Inflammatory macrophage treated with lipopolysaccharide for 1 hour (primary cell): ENCODE results near the gene HSPA1L.
"Not testable (repeated sequence)": the region's sequence is repeated elsewhere in the genome, so short reads cannot be mapped to it uniquely, and the experiment has no call there.

Experiments
- DNase-seq, 2 donors: peaks; one replicate each; pipeline ENCODE4 v3.0.0-alpha.2; 2020 to 2022

The HSPA1L gene

DNA sequence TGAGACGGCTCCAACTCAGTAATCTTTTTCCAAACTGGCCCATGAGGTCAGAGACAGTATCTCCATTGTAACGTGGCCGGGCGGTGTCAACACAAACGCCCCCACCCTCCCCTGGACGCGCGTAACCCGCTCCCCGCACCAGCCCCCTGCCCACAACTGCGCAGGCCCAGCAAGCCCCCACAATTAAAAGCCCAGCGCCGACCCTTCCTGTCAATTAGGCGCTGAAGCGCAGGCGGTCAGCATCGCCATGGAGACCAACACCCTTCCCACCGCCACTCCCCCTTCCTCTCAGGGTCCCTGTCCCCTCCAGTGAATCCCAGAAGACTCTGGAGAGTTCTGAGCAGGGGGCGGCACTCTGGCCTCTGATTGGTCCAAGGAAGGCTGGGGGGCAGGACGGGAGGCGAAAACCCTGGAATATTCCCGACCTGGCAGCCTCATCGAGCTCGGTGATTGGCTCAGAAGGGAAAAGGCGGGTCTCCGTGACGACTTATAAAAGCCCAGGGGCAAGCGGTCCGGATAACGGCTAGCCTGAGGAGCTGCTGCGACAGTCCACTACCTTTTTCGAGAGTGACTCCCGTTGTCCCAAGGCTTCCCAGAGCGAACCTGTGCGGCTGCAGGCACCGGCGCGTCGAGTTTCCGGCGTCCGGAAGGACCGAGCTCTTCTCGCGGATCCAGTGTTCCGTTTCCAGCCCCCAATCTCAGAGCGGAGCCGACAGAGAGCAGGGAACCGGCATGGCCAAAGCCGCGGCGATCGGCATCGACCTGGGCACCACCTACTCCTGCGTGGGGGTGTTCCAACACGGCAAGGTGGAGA lies at the start of gene HSPA1L, which contains the start of gene HSPA1A:
HSPA1L (minus strand) TSS at position 259 of the 814 bp plus-strand sequence. CDS start 3,311 bp downstream, outside the sequence.
HSPA1A (plus strand) TSS at position 519 of the 814 bp plus-strand sequence; CDS start at position 733, 214 bp downstream.
- peak; percentile 95 to 97 for DNase-seq

DNA sequence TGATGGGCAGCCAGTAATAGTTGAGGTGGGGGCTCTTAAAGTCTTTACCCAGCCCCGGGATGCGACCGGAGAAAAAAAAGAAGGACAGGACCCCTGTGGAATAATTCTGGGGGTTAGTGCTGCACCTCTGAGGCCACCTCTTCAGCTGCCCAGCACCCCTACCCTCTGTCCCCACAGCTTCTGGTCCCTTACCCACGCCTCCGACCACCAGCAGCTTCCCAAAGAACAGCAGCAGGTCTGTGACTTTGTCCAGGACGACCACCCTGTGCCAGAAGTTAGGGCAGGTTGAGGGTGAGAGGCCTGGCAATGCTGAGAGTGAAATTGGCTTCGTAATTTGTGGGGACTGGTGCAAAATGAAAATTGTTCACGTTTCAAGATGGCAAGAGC lies 49.7 kb upstream of the HSPA1L start:
- no peak for DNase-seq

DNA sequence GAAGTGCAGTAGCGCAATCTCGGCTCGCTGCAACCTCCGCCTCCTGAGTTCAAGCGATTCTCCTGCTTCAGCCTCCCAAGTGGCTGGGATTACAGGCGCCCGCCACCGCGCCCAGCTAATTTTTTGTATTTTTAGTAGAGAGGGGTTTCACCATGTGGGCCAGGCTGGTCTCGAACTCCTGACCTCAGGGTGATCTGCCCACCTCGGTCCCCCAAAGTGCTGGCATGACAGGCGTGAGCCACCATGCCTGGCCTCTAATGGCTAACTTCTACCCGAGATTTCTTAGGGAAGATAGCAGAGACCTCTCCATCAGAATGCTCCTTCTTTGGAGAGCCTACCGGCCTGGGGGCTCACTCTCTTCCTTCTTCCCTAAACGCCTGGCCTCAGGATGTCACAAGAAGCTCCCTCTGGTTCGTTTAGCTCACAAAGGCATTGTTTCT lies 49.1 kb upstream of the HSPA1L start:
- DNase-seq: not testable (repeated sequence)

DNA sequence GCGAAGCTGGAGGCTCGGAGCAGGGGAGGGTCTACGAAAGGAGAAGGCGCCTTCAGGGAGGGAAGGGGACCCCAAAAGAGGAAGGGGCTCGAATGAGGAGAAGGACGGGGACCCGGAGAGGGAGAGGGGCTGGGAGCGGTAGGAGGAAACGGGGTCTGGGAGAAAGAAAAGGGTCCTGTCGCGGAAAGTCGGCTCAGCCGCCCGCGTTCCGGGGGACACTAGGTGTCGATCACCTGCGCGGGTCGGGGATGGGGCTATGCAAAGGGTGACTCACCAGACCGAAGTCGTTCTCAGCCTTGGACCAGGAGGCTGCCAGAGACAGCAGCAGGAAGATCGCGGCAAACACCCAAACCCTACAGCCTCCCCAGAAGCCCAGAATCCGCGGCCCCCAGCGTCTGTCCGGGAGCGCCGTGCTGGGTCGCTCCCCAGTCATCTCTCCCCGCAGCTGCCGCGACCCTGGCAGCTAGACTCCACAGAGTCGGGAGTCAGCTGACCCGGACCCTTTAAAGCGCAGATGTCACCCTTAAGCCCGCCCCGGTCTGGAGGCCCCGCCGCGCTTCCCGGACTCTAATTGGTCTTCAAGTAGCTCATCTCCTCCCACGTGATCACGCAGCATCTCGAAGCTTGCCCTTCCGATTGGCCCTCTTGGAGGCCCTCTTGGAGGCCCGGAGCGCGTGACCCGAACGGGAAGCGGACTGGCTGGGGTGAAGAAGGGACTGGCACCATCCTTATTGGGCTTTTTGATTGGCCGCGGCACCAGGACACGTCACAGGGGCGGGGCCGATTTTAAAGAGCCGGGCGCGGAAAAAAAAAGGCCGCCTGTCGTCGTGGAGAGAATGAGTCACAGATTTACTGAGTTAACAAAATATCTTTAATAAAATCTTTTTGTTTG lies 47.5 kb upstream of the HSPA1L start, which contains the start of gene NEU1:
NEU1 (minus strand) TSS at position 478 of the 892 bp plus-strand sequence; CDS start at position 433, 45 bp downstream.
- peak; percentile 99 to 100 for DNase-seq

DNA sequence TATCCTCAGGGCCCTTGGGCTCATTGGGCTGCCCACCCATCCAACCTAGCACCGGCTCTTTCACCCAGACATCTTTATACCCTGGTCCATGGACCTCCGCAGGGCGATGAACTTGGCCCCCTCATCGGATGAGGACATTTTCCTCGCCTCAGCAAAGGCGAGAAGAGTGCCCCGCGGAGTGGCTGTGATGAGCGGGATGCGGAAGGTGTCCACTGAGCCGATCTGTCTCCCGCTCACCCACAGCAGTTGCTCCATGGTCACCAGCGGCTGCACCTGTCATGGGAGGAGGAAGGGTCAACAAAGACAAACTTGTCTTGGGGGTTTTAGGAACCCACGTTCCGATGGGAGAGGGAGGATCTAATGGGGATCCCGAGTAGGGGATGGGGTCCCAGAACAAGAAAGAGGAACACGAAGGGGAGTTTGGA lies 46.8 kb upstream of the HSPA1L start:
- DNase-seq: no peak

DNA sequence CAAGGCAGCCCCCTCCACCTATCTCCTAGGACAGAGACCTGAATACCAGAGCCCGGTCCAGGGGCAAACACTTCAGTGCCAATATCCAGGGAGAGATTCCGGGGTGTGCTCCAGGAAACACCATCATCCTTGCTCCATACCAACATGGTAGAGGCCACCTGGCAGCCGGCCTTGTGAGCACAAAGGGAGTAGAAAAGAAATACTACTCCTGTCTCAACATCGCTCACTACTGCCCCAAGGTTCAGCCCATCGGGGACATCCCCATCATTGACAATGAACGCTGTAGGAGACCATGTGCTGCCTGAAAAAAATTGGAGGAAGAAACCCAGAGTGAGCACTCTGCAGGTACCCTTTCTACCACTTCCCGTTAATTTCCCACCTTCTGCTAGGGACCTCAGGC lies 46.1 kb upstream of the HSPA1L start:
- no peak for DNase-seq

DNA sequence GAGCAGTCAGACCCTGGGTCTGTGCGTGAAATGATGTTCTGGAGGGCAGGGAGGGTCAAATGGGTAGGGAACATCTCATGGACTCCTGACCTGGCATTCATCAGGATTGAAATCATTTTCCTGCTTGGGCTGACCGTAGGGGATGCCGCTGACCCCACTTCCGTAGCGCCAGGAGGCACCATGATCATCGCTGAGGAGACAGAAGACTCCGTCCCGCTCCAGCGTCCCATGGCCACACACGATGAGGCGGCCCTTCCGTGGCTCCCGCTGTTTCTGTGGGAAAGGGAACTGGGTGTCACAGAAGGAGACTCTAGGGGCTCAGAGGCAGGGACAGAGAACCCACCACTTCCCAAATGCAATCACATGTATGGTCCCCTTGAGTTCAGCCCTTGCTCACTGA lies 45.3 kb upstream of the HSPA1L start:
- DNase-seq: no peak

DNA sequence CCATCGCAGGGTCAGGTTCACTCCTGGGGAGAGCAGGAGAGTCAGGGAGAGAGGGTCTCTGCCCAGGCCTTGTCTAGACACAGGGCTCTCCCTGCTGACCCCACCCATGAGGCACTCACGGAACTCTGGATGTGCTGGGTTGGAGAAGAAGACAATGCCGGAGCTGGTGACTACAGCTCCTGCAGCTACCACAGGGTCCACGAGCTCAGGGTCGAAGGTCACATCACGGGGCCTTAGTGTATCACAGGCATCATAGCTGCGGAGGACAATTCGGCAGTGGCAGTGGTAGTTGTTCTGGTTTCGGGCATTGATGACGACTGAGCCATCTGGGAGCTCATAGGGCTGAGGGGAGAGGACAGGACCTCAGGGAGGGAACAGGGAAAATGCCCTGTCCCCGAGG lies 44.8 kb upstream of the HSPA1L start:
- DNase-seq: no peak

DNA sequence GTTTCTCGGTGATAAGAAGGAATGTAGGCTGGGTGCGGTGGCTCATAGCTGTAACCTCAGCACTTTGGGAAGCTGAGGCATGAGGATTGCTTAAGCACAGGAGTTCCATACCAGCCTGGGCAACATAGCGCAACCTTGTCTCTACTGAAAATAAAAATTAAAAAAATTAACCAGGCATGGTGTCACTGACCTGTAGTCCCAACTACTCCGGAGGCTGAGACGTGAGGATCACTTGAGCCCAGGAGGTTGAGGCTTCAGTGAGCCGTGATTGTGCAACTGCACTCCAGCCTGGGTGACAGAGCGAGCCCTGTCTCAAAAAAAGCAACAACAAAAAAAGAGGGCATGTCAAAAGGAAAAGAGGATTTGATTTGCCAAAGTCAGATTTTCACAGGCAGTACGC lies 43.6 kb upstream of the HSPA1L start:
- no peak for DNase-seq

DNA sequence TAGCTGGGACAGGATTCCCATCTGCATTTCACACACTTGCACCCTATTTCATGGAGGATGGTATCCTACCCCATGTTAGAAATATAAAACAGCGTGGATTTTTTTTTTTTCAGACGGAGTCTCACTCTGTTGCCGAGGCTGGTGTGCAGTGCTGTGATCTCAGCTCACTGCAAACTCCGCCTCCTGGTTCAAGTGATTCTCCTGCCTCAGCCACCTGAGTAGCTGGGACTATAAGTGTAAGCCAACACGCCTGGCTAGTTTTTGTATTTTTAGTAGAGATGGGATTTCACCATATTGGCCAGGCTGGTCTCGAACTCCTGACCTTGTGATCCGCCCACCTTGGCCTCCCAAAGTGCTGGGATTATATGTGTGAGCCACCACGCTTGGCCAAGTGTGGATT lies 42.7 kb upstream of the HSPA1L start:
- not testable (repeated sequence) for DNase-seq

DNA sequence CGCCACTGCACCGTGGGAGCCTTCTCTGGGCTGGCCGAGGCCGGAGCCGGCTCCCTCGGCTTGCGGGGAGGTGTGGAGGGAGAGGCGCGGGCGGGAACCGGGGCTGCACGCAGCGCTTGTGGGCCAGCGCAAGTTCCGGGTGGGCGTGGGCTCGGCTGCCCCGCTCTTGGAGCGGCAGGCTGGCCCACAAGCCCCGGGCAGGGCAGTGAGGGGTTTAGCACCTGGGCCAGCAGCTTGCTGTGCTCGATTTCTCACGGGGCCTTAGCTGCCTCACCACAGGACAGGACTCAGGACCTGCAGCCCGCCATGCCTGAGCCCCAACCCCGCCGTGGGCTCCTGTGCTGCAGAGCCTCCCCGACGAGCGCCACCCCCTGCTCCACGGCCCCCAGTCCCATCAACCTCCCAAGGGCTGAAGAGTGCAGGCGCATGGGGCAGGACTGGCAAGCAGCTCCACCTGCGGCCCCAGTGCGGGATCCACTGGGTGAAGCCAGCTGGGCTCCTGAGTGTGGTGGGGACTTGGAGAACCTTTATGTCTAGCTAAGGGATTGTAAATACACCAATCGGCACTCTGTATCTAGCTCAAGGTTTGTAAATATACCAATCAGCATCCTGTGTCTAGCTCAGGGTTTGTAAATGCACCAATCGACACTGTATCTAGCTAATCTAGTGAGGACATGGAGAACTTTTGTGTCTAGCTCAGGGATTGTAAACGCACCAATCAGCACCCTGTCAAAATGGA lies 37.1 kb upstream of the HSPA1L start:
- not testable (repeated sequence) for DNase-seq

DNA sequence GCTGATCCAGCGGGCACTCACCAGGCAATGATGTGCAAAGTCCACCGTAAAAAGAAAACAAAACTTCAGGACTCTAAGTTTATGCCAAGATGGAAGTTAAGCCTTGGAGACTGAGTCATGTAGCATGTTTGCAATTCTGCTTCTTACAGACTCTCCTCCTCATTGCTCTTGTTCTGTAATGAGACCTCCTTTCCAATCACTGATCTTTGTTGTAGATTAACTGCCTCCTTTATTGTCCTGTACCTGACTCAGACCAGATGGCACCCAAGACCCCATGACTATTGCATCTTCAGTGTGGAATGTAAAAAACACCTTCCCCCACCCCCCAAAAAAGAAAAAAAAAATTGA lies 36.4 kb upstream of the HSPA1L start:
- no peak for DNase-seq

DNA sequence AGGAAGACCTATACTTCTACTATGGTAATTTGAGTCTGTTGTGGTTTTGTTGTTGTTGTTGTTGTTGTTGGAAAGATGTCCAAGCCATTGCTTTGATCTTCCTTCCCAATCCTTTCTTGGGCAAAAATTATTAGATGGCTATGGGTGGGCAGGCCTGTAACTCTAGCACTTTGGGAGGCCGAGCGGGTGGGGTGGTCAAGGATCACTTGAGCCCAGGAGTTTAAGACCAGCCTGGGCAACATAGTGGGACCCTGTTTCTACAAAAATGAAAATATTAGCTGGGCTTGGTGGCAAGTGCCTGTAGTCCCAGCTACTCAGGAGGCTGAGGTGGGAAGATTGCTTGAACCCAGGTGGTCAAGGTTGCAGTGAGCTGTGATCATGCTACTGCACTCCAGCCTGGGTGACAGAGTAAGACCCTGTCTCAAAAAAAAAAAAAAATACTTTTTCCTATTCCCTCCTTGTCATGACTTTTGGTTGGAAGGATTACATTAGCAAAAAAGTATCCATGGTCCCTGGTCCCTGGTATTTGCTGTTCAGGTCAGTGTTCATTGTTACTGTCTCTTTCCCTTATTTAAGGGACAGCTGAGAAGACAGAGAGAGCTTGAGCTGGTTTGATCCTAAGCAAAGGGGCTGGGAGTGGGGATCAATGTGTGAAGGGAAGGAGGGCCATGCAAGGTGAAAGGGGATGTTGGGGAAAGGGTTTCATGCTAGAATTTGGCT lies 35.8 kb upstream of the HSPA1L start:
- no peak for DNase-seq

DNA sequence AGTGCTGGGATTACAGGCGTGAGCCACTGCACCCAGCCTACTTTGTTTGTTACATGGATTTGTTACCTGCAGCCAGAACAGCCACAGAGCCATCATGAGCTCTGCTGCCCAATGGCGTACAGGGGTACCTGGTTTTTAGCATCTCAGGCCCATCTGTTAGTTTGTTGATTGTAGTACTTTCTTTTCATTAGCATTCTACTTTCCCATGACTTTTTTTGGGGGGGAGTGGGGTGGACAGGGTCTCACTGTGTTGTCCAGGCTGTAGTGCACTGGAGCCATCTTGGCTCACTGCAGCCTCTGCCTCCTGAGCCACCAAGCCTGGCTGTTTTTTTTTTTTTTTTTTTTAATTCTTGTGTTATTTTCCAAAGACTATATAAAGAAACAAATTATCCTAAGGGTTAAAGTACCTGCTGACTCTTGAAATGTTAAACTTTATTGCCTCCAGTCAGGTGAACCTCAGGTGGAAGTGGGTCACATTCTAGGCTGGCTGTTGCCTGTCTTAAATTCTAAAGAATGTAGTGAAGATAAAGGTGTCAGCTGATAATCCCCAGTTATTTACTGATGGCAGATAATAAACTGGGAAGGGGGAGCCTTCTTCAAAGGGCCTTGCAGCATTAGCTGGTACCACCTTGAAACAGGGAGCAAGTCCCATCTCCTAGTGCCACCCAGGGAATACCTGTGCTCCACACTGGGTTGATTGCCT lies 32.3 kb upstream of the HSPA1L start:
- no peak for DNase-seq

DNA sequence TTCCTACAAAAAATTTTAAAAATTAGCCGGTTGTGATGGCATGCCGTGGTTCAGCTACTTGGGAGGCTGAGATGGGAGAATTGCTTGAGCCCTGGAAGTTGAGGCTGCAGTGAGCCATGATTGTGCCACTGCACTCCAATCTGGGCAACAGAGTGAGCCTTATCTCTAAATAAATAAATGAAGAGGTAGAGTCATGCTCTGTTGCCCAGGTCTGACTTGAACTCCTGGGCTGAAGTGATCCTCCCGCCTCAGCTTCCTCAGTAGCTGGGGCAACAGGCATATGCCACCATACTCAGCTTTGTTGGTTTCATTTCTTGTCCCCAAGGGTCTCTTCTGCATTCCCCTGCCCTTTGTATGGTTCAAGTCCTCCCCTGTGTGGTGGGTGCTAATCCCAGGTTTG lies 29.4 kb upstream of the HSPA1L start:
- no peak for DNase-seq

DNA sequence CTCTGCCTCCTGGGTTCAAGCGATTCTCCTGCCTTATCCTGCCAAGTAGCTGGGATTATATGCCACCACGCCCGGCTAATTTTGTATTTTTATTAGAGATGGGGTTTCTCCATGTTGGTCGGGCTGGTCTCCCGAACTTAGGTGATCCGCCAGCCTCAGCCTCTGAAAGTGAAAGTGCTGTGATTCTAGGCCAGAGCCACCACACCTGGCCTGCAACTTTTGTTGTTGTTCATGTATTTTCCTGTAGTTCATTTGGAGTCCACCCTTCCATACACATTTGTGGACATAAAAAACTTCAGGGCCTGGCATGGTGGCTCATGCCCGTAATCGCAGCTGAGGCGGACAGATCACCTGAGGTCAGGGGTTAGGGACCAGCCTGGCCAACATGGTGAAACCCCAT lies 27.0 kb upstream of the HSPA1L start:
- DNase-seq: no peak

DNA sequence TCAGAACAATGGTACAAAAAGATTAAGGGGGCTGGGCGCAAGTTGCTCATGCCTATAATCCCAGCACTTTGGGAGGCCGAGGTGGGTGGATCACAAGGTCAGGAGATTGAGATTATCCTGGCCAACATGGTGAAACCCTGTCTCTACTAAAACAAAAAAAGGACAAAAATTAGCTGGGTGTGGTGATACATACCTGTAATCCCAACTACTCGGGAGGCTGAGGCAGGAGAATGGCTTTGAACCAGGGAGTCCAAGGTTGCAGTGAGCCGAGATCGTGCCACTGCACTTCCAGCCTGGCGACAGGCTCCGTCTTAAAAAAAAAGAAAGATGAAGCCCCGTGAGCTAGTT lies 24.7 kb upstream of the HSPA1L start:
- DNase-seq: not testable (repeated sequence)

DNA sequence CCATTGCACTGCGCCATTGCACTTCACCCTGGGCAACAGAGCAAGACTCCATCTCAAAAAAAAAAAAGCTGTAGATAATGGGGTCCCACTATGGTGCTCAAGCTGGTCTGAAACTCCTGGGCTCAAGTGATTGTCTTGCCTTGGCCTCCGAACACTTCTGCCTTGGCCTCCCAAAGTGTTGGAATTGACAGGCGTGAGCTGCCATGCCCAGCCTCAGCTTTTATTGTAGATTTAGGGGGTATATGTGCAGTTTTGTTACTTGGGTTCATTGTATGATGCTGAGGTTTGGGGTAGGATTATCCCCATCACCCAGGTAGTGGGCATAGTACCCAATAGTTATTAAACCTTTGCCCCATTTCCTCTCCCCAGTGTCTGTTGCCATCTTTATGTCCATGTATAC lies 23.9 kb upstream of the HSPA1L start:
- no peak for DNase-seq

DNA sequence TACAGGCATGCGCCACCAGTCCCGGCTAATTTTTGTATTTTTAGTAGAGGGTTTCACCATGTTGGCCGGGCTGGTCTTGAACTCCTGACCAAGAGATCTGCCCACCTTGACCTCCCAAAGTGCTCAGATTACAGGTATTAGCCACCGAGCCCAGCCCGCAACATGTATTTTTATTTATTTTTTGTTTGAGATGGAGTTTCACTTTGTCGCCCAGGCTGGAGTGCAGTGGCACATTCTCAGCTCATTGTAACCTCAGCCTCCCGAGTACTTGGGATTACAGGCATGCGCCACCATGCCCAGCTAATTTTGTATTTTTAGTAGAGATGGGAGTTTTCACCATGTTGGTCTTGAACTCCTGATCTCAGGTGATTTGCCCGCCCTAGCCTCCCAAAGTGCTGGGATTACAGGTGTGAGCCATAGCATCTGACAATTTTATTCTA lies 23.1 kb upstream of the HSPA1L start:
- DNase-seq: not testable (repeated sequence)

DNA sequence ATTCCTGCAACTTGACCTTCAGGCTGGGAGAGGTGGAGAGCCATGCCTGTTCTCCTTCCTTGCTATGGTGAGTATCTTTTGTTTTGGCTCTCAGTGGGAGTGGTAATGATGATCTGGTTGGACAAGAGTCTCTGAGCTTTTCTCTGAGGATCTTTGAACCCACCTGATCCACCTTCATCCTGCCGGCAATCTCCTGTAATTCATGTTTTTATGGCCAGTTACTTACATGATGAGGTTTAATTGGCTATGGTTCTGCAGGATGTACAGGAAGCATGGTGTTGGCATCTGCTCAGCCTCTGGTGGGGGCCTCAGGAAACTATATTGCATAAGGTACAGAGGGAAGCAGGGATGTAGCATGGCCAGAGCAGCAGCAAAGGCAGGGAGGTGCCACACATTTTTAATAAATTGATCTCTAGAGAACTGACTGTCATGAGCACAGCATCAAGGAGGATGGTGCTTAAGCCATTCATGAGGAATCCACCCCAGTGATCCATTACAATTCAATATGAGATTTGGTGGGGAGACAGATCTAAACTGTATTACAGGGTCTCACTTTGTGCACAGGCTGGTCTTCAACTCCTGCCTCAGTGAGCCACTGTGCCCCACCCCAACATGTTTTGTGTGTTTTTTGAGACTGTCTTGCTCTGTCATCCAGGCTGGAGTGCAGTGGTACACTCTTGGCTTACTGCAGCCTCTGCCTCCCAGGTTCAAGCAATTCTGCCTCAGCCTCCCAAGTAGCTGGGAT lies 22.5 kb upstream of the HSPA1L start:
- DNase-seq: no peak
